Measurements from ENCODE around the gene TRIM21. TPM values are rescaled to one million over a fixed set of nuclear protein-coding genes. Genes with fewer than 3 reads are reported as not detected.
A peak's percentile ranks its signal among the peaks of the same experiment; 100 is the strongest.
"Not testable (repeated sequence)": the region's sequence is repeated elsewhere in the genome, so short reads cannot be mapped to it uniquely, and the experiment has no call there.

TRIM21 gene
- 48.5 TPM for polyA plus RNA-seq
- long read RNA-seq, donor 1, transcript TRIM21-201 (7 exons, 1,924 nt) = major isoform, 5 of 5 reads
- long read RNA-seq, donor 1, partial matches to known transcripts = 0 of 5 reads
- long read RNA-seq, donor 1, other reads (novel, unspliced or antisense) = 0 of 5 reads
- long read RNA-seq, donor 2, transcript TRIM21-201 (7 exons, 1,924 nt) = major isoform, 14 of 29 reads
- long read RNA-seq, donor 2, partial matches to known transcripts = 15 of 29 reads
- long read RNA-seq, donor 2, other reads (novel, unspliced or antisense) = 0 of 29 reads
- long read RNA-seq, donor 3 = 0 reads
- long read RNA-seq, donor 4, partial matches to known transcripts = 0 of 1 reads
- long read RNA-seq, donor 4, other reads (novel, unspliced or antisense) = 0 of 1 reads
- long read RNA-seq, donor 5, partial matches to known transcripts = 10 of 13 reads
- long read RNA-seq, donor 5, other reads (novel, unspliced or antisense) = 0 of 13 reads
- long read RNA-seq, donor 6, transcript TRIM21-201 (7 exons, 1,924 nt) = major isoform, 12 of 12 reads
- long read RNA-seq, donor 6, partial matches to known transcripts = 0 of 12 reads
- long read RNA-seq, donor 6, other reads (novel, unspliced or antisense) = 0 of 12 reads
- long read RNA-seq, donor 7, partial matches to known transcripts = 0 of 3 reads
- long read RNA-seq, donor 7, other reads (novel, unspliced or antisense) = 0 of 3 reads
- long read RNA-seq, donor 8, transcript TRIM21-201 (7 exons, 1,924 nt) = major isoform, 12 of 12 reads
- long read RNA-seq, donor 8, partial matches to known transcripts = 0 of 12 reads
- long read RNA-seq, donor 8, other reads (novel, unspliced or antisense) = 0 of 12 reads
- long read RNA-seq, donor 9, transcript TRIM21-201 (7 exons, 1,924 nt) = major isoform, 5 of 5 reads
- long read RNA-seq, donor 9, partial matches to known transcripts = 0 of 5 reads
- long read RNA-seq, donor 9, other reads (novel, unspliced or antisense) = 0 of 5 reads
- long read RNA-seq, donor 10, transcript TRIM21-201 (7 exons, 1,924 nt) = major isoform, 10 of 30 reads
- long read RNA-seq, donor 10, partial matches to known transcripts = 20 of 30 reads
- long read RNA-seq, donor 10, other reads (novel, unspliced or antisense) = 0 of 30 reads
- long read RNA-seq, donor 11, transcript TRIM21-201 (7 exons, 1,924 nt) = major isoform, 8 of 8 reads
- long read RNA-seq, donor 11, partial matches to known transcripts = 0 of 8 reads
- long read RNA-seq, donor 11, other reads (novel, unspliced or antisense) = 0 of 8 reads

DNA sequence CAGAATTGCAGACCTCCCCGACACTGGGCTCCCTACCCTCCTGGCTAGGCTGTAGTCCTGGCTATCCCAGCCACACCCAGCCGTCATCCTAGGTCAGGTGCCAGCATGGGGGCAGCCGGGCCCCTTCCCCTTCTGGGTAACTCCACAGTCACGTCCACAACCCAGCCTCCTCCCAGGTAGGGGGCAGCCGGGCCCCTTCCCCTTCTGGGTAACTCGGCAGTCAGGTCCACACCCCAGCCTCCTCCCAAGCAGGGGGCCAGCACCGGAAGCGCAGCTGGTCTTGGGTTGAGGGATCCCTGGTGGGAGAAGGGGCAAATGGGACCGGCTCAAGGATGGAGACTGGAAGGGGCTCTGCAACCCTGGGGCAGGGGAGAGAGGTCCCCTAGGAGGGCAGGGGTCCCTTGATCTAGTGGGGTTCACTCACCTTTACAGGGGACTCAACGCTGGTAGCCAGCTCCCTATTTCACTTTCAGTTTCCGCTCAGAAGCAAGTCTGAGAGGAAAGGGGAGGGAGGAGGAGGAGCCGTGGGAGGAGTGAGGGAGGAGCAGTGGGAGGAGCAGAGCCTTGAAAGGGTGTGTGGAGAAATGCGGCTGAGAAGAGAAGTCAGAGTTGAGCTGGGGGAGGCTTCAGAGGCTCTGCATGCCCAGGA, at the start of gene TRIM21:
TRIM21 (minus strand) TSS at position 494 of the 649 bp plus-strand sequence. CDS start 3,293 bp downstream, outside the sequence.
- Histone ChIP-seq H3K9me3 (ENCODE audit: control insufficient read depth, low read depth, low read length) (no peaks in the 10 kb centered on the region), H3K36me3 (ENCODE audit: control insufficient read depth, insufficient read depth, low read length) (peaks cover 20% of the 10 kb centered on the region), H3K4me3 (ENCODE audit: low read length) (peak within 1 kb of the TSS; percentile 85), H3K27me3 (ENCODE audit: control insufficient read depth, insufficient read depth, low read length) (no peaks in the 10 kb centered on the region), H3K4me1 (ENCODE audit: control insufficient read depth, insufficient read depth, low read length) (peaks cover 3% of the 10 kb centered on the region), H3K27ac (ENCODE audit: low read length) (peak within 1 kb of the TSS; percentile 79)
- no CpG with 5 or more reads among the region's 13 CpGs for whole genome bisulfite sequencing (ENCODE audit: insufficient coverage, low lambda C conversion rate)
- peak; percentile 91 to 95 for DNase-seq

DNA sequence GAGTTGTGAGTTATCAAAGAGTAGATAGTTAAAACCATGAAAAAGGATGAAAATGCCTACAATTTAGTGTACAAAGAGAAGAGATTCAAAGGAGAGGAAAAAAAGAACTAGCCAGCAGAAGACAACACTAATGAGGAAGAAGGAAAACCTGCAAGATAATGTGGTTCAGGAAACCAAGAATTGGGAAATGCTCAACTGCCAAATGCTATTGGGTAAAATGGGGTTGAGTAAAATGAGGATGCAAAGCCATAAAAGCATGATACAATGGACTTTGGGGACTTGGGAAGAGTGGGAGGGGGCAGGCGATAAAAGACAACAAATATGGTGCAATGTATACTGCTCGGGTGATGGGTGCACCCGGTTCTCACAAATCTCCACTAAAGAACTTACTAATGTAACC, 48.0 kb upstream of the TRIM21 start:
- no peaks in the 10 kb centered on the region for H3K27me3 ChIP-seq (ENCODE audit: control insufficient read depth, insufficient read depth, low read length)
- no peaks in the 10 kb centered on the region for H3K36me3 ChIP-seq (ENCODE audit: control insufficient read depth, insufficient read depth, low read length)
- H3K9me3 ChIP-seq (ENCODE audit: control insufficient read depth, low read depth, low read length) = no peaks in the 10 kb centered on the region
- H3K27ac ChIP-seq (ENCODE audit: low read length) = no peak overlapping the region
- no peaks in the 10 kb centered on the region for H3K4me1 ChIP-seq (ENCODE audit: control insufficient read depth, insufficient read depth, low read length)
- no CpG with 5 or more reads among the region's 3 CpGs for WGBS (ENCODE audit: insufficient coverage, low lambda C conversion rate)
- DNase-seq = no peak
- no peak overlapping the region for H3K4me3 ChIP-seq (ENCODE audit: low read length)

DNA sequence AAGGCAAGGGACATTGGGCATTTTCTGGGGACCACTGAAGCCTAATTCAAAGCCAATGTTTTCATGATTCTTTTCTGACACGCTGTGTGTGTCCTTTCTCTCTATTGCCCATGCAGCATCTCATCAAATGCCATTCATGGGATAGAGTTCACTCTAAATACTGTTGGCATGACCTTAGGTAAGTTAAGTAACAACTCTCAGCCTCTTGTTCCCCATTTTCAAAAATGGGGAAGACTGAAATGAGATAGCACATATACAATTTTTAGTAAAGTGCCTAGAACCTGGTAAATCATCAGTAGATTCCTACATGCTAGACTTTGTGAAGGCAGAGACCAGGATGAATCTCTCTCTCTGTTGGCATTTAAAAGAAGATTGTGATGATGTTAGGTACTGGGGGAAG, 42.9 kb upstream of the TRIM21 start:
- DNase-seq = no peak
- Histone ChIP-seq H3K27me3 (ENCODE audit: control insufficient read depth, insufficient read depth, low read length) (no peaks in the 10 kb centered on the region), H3K36me3 (ENCODE audit: control insufficient read depth, insufficient read depth, low read length) (no peaks in the 10 kb centered on the region), H3K27ac (ENCODE audit: low read length) (no peak overlapping the region), H3K9me3 (ENCODE audit: control insufficient read depth, low read depth, low read length) (no peaks in the 10 kb centered on the region), H3K4me1 (ENCODE audit: control insufficient read depth, insufficient read depth, low read length) (peaks cover 8% of the 10 kb centered on the region), H3K4me3 (ENCODE audit: low read length) (no peak overlapping the region)
- WGBS (ENCODE audit: insufficient coverage, low lambda C conversion rate) = no CpG with 5 or more reads among the region's 1 CpG

DNA sequence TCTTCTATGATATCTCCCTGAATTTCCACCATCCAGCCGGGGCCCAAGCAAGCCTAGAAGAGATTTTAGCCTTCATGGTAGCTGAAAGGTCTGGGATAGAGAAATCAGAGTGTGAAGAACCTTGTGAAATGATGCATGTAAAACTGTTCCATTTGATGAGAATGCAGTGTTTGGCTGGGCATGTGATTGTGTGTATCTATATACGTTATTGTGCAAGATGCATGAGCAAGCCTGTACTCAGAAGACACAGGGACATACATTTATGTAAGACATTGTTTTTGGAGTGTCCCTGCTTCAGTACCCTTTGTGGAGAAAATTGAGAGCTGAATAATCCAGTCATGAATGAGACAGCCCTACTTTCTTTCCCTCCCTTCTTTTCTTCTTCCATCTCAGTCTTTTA, 40.4 kb upstream of the TRIM21 start:
- H3K4me1 ChIP-seq (ENCODE audit: control insufficient read depth, insufficient read depth, low read length) = peaks cover 29% of the 10 kb centered on the region
- no peak overlapping the region for H3K4me3 ChIP-seq (ENCODE audit: low read length)
- no peaks in the 10 kb centered on the region for H3K9me3 ChIP-seq (ENCODE audit: control insufficient read depth, low read depth, low read length)
- WGBS (ENCODE audit: insufficient coverage, low lambda C conversion rate) = no CpG with 5 or more reads among the region's 2 CpGs
- DNase-seq = no peak
- no peak overlapping the region for H3K27ac ChIP-seq (ENCODE audit: low read length)
- H3K36me3 ChIP-seq (ENCODE audit: control insufficient read depth, insufficient read depth, low read length) = no peaks in the 10 kb centered on the region
- no peaks in the 10 kb centered on the region for H3K27me3 ChIP-seq (ENCODE audit: control insufficient read depth, insufficient read depth, low read length)

- DNase-seq = peak; percentile 95 to 98
These were observed 36.5 kb upstream of the TRIM21 start for GRCh38 chr11:4430051-4430450.

DNA sequence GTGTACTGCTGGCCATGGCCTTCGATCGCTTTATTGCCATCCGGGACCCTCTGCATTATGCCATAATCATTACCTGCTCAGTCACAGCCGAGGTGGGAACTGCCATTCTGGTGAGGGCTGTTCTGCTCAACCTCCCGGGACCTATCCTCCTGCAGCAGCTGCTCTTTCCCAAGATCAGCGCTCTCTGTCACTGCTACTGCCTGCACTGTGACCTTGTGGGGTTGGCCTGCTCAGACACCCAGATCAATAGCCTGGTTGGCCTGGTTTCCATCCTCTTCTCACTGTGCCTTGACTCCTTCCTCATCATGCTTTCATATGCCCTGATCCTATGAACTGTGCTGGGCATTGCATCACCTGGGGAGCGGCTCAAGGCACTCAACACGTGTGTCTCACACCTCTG, 24.9 kb upstream of the TRIM21 start:
- DNase-seq = no peak
- no peaks in the 10 kb centered on the region for H3K9me3 ChIP-seq (ENCODE audit: control insufficient read depth, low read depth, low read length)
- no peak overlapping the region for H3K27ac ChIP-seq (ENCODE audit: low read length)
- H3K4me3 ChIP-seq (ENCODE audit: low read length) = no peak overlapping the region
- no peaks in the 10 kb centered on the region for H3K27me3 ChIP-seq (ENCODE audit: control insufficient read depth, insufficient read depth, low read length)
- H3K36me3 ChIP-seq (ENCODE audit: control insufficient read depth, insufficient read depth, low read length) = no peaks in the 10 kb centered on the region
- H3K4me1 ChIP-seq (ENCODE audit: control insufficient read depth, insufficient read depth, low read length) = no peaks in the 10 kb centered on the region
- no CpG with 5 or more reads among the region's 8 CpGs for WGBS (ENCODE audit: insufficient coverage, low lambda C conversion rate)

More at GRCh38 chr11:4430051-4430450, 36.5 kb upstream of the TRIM21 start:
- H3K4me1 ChIP-seq (ENCODE audit: control insufficient read depth, insufficient read depth, low read length) = peaks cover 29% of the 10 kb centered on the region
- no peak overlapping the region for H3K4me3 ChIP-seq (ENCODE audit: low read length)
- H3K27ac ChIP-seq (ENCODE audit: low read length) = peak overlapping the region; percentile 90
- H3K36me3 ChIP-seq (ENCODE audit: control insufficient read depth, insufficient read depth, low read length) = no peaks in the 10 kb centered on the region
- no peaks in the 10 kb centered on the region for H3K27me3 ChIP-seq (ENCODE audit: control insufficient read depth, insufficient read depth, low read length)
- no peaks in the 10 kb centered on the region for H3K9me3 ChIP-seq (ENCODE audit: control insufficient read depth, low read depth, low read length)
- no CpG with 5 or more reads among the region's 4 CpGs for WGBS (ENCODE audit: insufficient coverage, low lambda C conversion rate)

DNA sequence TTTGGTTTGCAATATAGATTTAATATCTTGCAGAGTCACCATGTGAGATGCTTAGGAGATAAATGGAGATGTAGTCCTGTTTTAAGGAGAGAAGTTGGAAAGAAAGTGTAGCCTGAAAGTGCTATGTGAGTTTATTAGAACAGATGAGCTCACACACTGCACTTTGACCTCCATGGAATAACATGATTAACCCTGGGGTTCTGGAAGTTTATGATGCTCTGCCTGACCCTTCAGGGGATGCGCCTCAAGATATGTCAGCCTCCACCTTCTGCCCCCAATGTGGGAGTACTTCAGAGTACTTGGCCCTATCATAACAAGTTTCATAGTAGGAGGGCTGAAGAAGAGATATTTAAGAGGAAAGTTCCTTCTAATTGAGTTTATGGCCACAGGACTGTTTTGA, 23.3 kb upstream of the TRIM21 start:
- Histone ChIP-seq H3K27ac (ENCODE audit: low read length) (no peak overlapping the region), H3K4me1 (ENCODE audit: control insufficient read depth, insufficient read depth, low read length) (no peaks in the 10 kb centered on the region), H3K36me3 (ENCODE audit: control insufficient read depth, insufficient read depth, low read length) (no peaks in the 10 kb centered on the region), H3K27me3 (ENCODE audit: control insufficient read depth, insufficient read depth, low read length) (no peaks in the 10 kb centered on the region), H3K9me3 (ENCODE audit: control insufficient read depth, low read depth, low read length) (no peaks in the 10 kb centered on the region), H3K4me3 (ENCODE audit: low read length) (no peak overlapping the region)
- WGBS (ENCODE audit: insufficient coverage, low lambda C conversion rate) = no CpG with 5 or more reads among the region's 1 CpG
- peak; percentile 18 to 65 for DNase-seq

GRCh38 chr11:4416306-4416705, 22.8 kb upstream of the TRIM21 start:
- Histone ChIP-seq H3K4me1 (ENCODE audit: control insufficient read depth, insufficient read depth, low read length) (no peaks in the 10 kb centered on the region), H3K27me3 (ENCODE audit: control insufficient read depth, insufficient read depth, low read length) (no peaks in the 10 kb centered on the region), H3K27ac (ENCODE audit: low read length) (no peak overlapping the region), H3K4me3 (ENCODE audit: low read length) (no peak overlapping the region), H3K36me3 (ENCODE audit: control insufficient read depth, insufficient read depth, low read length) (no peaks in the 10 kb centered on the region), H3K9me3 (ENCODE audit: control insufficient read depth, low read depth, low read length) (no peaks in the 10 kb centered on the region)
- no CpG with 5 or more reads among the region's 1 CpG for WGBS (ENCODE audit: insufficient coverage, low lambda C conversion rate)
- no peak for DNase-seq

GRCh38 chr11:4406206-4406605, 12.7 kb upstream of the TRIM21 start:
- DNase-seq; H3K4me1 ChIP-seq (ENCODE audit: control insufficient read depth, insufficient read depth, low read length); H3K27me3 ChIP-seq (ENCODE audit: control insufficient read depth, insufficient read depth, low read length); H3K9me3 ChIP-seq (ENCODE audit: control insufficient read depth, low read depth, low read length); H3K4me3 ChIP-seq (ENCODE audit: low read length); H3K36me3 ChIP-seq (ENCODE audit: control insufficient read depth, insufficient read depth, low read length); H3K27ac ChIP-seq (ENCODE audit: low read length): not testable (repeated sequence)
- no CpG with 5 or more reads among the region's 6 CpGs for WGBS (ENCODE audit: insufficient coverage, low lambda C conversion rate)
